ENCODE data around the gene SMC1B.

DNA sequence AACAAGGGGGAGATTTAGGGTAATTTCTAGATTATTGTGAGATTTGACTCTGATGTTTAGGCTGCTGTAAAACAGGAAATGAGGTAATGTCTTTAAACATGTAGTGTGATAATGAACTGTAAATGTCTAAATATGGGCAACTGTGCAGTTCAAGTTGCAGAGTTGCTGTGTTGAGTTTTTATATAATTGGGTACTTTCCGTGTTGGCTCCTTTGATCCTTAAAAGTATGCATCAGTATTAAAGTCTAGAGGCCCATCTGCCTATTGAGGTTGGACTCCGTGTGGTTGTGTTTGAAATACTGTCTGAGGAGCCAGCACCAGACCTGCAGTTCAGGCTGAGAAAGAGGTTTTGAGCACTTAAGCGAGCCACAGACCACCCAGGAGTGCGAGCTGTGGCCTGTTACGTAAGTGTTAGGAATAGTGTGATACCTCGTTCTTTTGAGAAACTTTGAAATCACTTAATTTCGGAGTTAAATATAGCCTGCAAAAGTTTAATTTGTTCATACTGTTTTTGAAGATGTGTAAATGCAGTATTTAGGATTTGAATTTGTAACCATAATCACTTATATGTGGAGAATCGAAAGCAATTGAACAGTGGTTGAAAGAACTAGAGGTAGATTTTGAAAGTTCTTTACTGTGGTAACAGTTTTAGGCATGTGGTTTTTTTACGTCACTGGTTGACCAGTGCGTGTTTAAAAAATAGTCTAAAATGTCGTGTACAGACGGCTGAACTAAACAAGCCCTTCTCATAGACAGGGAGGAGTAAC, 94.7 kb downstream of the SMC1B start:
- TF ChIP-seq POLR2A (IDR thresholded peaks at IDR 0.05; ENCODE audit: low read depth, low read length) (no peak), POLR2AphosphoS5 (IDR thresholded peaks at IDR 0.05; ENCODE audit: low read depth, low read length) (no peak), TAF1 (IDR thresholded peaks at IDR 0.05; ENCODE audit: borderline replicate concordance, low read depth, low read length) (no peak)

Data from GM12892 (cell line).